NK-92 (cell line): ENCODE measurements around the gene CYP27B1.

Experiments used
- DNase-seq: peaks from one replicate; lab custom pipeline; 2025; ENCODE audit not compliant: unreplicated experiment; lab: John Stamatoyannopoulos, UW

Gene CYP27B1

GRCh38 chr12:57767876-57768275, 998 bp upstream of the CYP27B1 start:
- no peak for DNase-seq

GRCh38 chr12:57767305-57767698, 424 bp upstream of the CYP27B1 start:
- no peak for DNase-seq

GRCh38 chr12:57765698-57766463, 997 bp downstream of the CYP27B1 start:
- DNase-seq = no peak

GRCh38 chr12:57765003-57765697, 1.7 kb downstream of the CYP27B1 start:
- DNase-seq = no peak

- DNase-seq = no peak
Observed at GRCh38 chr12:57764662-57765002, 2.2 kb downstream of the CYP27B1 start.

- DNase-seq = no peak
Observed at GRCh38 chr12:57763881-57764661, 2.8 kb downstream of the CYP27B1 start.

GRCh38 chr12:57762463-57762862, 4.4 kb downstream of the CYP27B1 start:
- no peak for DNase-seq

GRCh38 chr12:57761391-57761998, 5.4 kb downstream of the CYP27B1 start:
- no peak for DNase-seq

GRCh38 chr12:57760347-57760982, 6.4 kb downstream of the CYP27B1 start:
- no peak for DNase-seq

GRCh38 chr12:57759360-57759980, 7.4 kb downstream of the CYP27B1 start:
- DNase-seq = no peak

- no peak for DNase-seq
Observed at GRCh38 chr12:57758552-57759359, 8.1 kb downstream of the CYP27B1 start.

- DNase-seq = no peak
Observed at GRCh38 chr12:57757771-57758170, 9.1 kb downstream of the CYP27B1 start.

GRCh38 chr12:57756406-57757341, 10.2 kb downstream of the CYP27B1 start:
- DNase-seq = no peak

- no peak for DNase-seq
Observed at GRCh38 chr12:57755454-57756372, 11.2 kb downstream of the CYP27B1 start.

GRCh38 chr12:57755194-57755453, 11.8 kb downstream of the CYP27B1 start:
- DNase-seq = no peak

GRCh38 chr12:57754411-57755193, 12.3 kb downstream of the CYP27B1 start, which contains the start of gene MARCHF9:
Gene MARCHF9, plus strand, starts transcription at chr12:57755103. Its CDS starts 426 bp downstream, at chr12:57755529.
- peak; percentile 27 for DNase-seq

GRCh38 chr12:57753756-57754337, 13.0 kb downstream of the CYP27B1 start:
- no peak for DNase-seq
